IMR-90 (cell line): ENCODE results near the gene ZNF3. TPM values are rescaled to one million over a fixed set of nuclear protein-coding genes. Genes with fewer than 3 reads are reported as not detected.

ENCODE experiments used
- ATAC-seq: fragments of 200-7000 bp; cut with Tn5 transposase; 2 replicates; pipeline ENCODE4 v1.9.1; 2020; ENCODE audit warnings: low read depth, mild to moderate bottlenecking, moderate library complexity
- BruUV-seq: library from RNA; stranded (reverse); fragments of 400-500 nt; replicated peaks from 2 replicates; lab custom pipeline; 2021; lab: Mats Ljungman, UMichigan
- CTCF ChIA-PET: fragments of 300-600 bp; formaldehyde crosslinking; extraction: SDS; loops from one replicate; lab custom pipeline; 2021; ENCODE audit warnings: antibody characterized with exemption; lab: Yijun Ruan, JAX
- POLR2A ChIA-PET: fragments of 300-600 bp; sonication (Branson Sonifier 250); formaldehyde crosslinking; loops from one replicate; lab custom pipeline; 2022; ENCODE audit warnings: antibody characterized with exemption; ENCODE audit not compliant: unreplicated experiment; lab: Charles Lee
- DNase-seq: peaks from one replicate; pipeline ENCODE4 v3.0.0; 2013
- H2AFZ ChIP-seq: replicated peaks from 2 replicates; pipeline ENCODE3; 2013; ENCODE audit warnings: low read length, mild to moderate bottlenecking; ENCODE audit not compliant: poor library complexity
- H2AK5ac ChIP-seq: 2 replicates; pipeline ENCODE4 v1.6.1; 2013; ENCODE audit warnings: low read depth, low read length, inconsistent platforms
- H2AK9ac ChIP-seq: replicated peaks from 2 replicates; pipeline ENCODE3; 2013; ENCODE audit warnings: mild to moderate bottlenecking, low read depth, low read length, moderate library complexity; ENCODE audit not compliant: poor library complexity
- H2BK120ac ChIP-seq: 2 replicates; pipeline ENCODE4 v1.6.1; 2013; ENCODE audit warnings: low read depth, low read length, inconsistent platforms
- H2BK15ac ChIP-seq: 3 replicates; pipeline ENCODE4 v1.6.1; 2013; ENCODE audit warnings: low read depth, low read length, inconsistent platforms
- H2BK20ac ChIP-seq: 2 replicates; pipeline ENCODE4 v1.6.1; 2013; ENCODE audit warnings: low read depth, mild to moderate bottlenecking, inconsistent platforms, low read length, moderate library complexity
- H2BK5ac ChIP-seq: 2 replicates; pipeline ENCODE4 v1.6.1; 2013; ENCODE audit warnings: mild to moderate bottlenecking, low read depth, low read length, inconsistent platforms; ENCODE audit not compliant: poor library complexity, severe bottlenecking
- H3K14ac ChIP-seq: replicated peaks from 2 replicates; pipeline ENCODE4 v1.6.1; 2013; ENCODE audit warnings: low read depth, low read length, inconsistent platforms
- H3K18ac ChIP-seq: 2 replicates; pipeline ENCODE4 v1.6.1; 2013; ENCODE audit warnings: low read depth, low read length, control low read depth
- H3K23ac ChIP-seq: 2 replicates; pipeline ENCODE4 v1.6.1; 2013; ENCODE audit warnings: low read depth, low read length, inconsistent platforms
- H3K27ac ChIP-seq: 2 replicates; pipeline ENCODE4 v1.5.1; 2013; ENCODE audit warnings: mild to moderate bottlenecking, control low read depth, low read length; ENCODE audit not compliant: insufficient read depth
- H3K27me3 ChIP-seq: 2 replicates; pipeline ENCODE4 v1.6.1; 2013; ENCODE audit warnings: low read length; ENCODE audit not compliant: control insufficient read depth, insufficient read depth
- H3K36me3 ChIP-seq: 2 replicates; pipeline ENCODE4 v1.6.1; 2013; ENCODE audit warnings: low read length, mixed read lengths; ENCODE audit not compliant: control insufficient read depth, insufficient read depth
- H3K4ac ChIP-seq: 2 replicates; pipeline ENCODE4 v1.6.1; 2013; ENCODE audit warnings: low read depth, low read length, inconsistent platforms
- H3K4me1 ChIP-seq: 2 replicates; pipeline ENCODE4 v1.6.1; 2013; ENCODE audit warnings: low read length, mixed read lengths; ENCODE audit not compliant: control insufficient read depth, insufficient read depth
- H3K4me2 ChIP-seq: 2 replicates; pipeline ENCODE4 v1.6.1; 2013; ENCODE audit warnings: low read depth, mild to moderate bottlenecking, control low read depth, low read length, moderate library complexity
- H3K4me3 ChIP-seq: 2 replicates; pipeline ENCODE4 v1.5.1; 2013; ENCODE audit warnings: low read depth, mild to moderate bottlenecking, control low read depth, low read length, moderate library complexity; ENCODE audit not compliant: insufficient read depth
- H3K56ac ChIP-seq: 2 replicates; pipeline ENCODE4 v1.6.1; 2013; ENCODE audit warnings: low read length, inconsistent platforms; ENCODE audit not compliant: insufficient read depth; ENCODE audit errors: extremely low read depth
- H3K79me1 ChIP-seq, 2 experiments: 2 replicates each; pipeline ENCODE4 v1.6.1; 2013; ENCODE audit warnings: low read length in 2 of 2, inconsistent platforms in 1 of 2, low read depth in 1 of 2
- H3K9ac ChIP-seq: 2 replicates; pipeline ENCODE4 v1.6.1; 2013; ENCODE audit warnings: low read depth, low read length, control low read depth
- H3K9me1 ChIP-seq: 2 replicates; pipeline ENCODE4 v1.6.1; 2013; ENCODE audit warnings: low read length, inconsistent platforms; ENCODE audit not compliant: insufficient read depth
- H3K9me3 ChIP-seq: 2 replicates; pipeline ENCODE4 v1.6.1; 2013; ENCODE audit warnings: low read length; ENCODE audit not compliant: control insufficient read depth, insufficient read depth
- H4K20me1 ChIP-seq: 2 replicates; pipeline ENCODE4 v1.6.1; 2013; ENCODE audit warnings: low read length, inconsistent platforms; ENCODE audit not compliant: insufficient read depth
- H4K5ac ChIP-seq: 2 replicates; pipeline ENCODE4 v1.6.1; 2013; ENCODE audit warnings: mild to moderate bottlenecking, low read depth, low read length, control low read depth
- H4K8ac ChIP-seq, 2 experiments: 2 replicates each; pipeline ENCODE4 v1.6.1; 2013; ENCODE audit warnings: low read depth in 2 of 2, low read length in 2 of 2, control low read depth in 1 of 2, inconsistent platforms in 1 of 2
- H4K91ac ChIP-seq: 2 replicates; pipeline ENCODE4 v1.6.1; 2013; ENCODE audit warnings: low read depth, low read length, inconsistent platforms; ENCODE audit not compliant: insufficient read depth
- MXI1 ChIP-seq: IDR thresholded peaks from 2 replicates; pipeline ENCODE4 v1.6.1; 2012; ENCODE audit warnings: low read depth, mild to moderate bottlenecking, low read length, moderate library complexity, borderline replicate concordance
- NFE2L2 ChIP-seq: fragments of 150-350 bp; IDR thresholded peaks from 2 replicates; pipeline ENCODE4 v1.6.1; 2016; ENCODE audit warnings: low read depth, mild to moderate bottlenecking, low read length
- WGBS, 2 experiments: methylation state at CpG; one replicate each; pipeline versions ENCODE4 v1.1.5 to v1.1.7; 2013; ENCODE audit warnings: missing lambda C conversion rate in 2 of 2; ENCODE audit not compliant: insufficient read length in 1 of 2; ENCODE audit errors: extremely low coverage in 2 of 2; 5-methylcytosine and 5-hydroxymethylcytosine counted together
- dilution Hi-C: fragments of 300-500 bp; cut with HindIII; formaldehyde crosslinking; loops from one replicate; pipeline ENCODE4 v1.14.3; 2018; ENCODE audit warnings: low sequenced_read_pairs; ENCODE audit not compliant: unreplicated experiment
- in situ Hi-C: fragments of 300-500 bp; cut with MboI; formaldehyde crosslinking; loops from 3 replicates; pipeline ENCODE4 v1.14.3; 2019; ENCODE audit warnings: low sequenced_read_pairs, inconsistent platforms, mixed read lengths
- intact Hi-C: fragments of 100-400 bp; cut with micrococcal nuclease; formaldehyde crosslinking; loops from 2 replicates; pipeline ENCODE4 v1.10.0; 2022
- polyA plus RNA-seq, 3 experiments: library from polyadenylated mRNA; depleted of rRNA; stranded (reverse); fragments of >200 nt; gene quantifications; 2 replicates each; pipeline ENCODE4 v1.2.3, GENCODE V29; 2012; ENCODE audit warnings: low replicate concordance in 1 of 3
- total RNA-seq: library from RNA; depleted of rRNA; stranded (reverse); fragments of >200 nt; gene quantifications from 2 replicates; pipeline ENCODE4 v1.2.3, GENCODE V29; 2012

ZNF3 gene
- total and polyA plus RNA-seq, 2 of the 4 experiments (the other 2 are of a cell fraction): 24.8 to 30.8 TPM

DNA sequence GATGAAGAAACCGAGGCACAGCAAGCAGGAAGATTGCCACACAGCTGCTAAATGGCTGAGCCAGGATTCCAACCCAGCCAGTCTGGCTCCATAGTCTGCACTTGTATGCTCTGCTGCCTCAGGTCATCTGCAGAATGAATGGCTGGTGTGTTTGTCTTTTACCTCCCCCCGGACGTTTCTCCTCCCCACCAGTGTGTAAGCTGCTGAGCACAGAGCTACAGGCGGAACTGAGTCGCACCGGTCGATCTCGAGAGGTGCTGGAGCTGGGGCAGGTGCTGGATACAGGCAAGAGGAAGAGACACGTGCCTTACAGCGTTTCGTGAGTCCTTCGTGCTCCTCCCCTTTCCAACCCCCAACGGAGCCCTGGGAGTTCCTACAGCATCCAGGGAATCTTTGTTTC is 40.5 kb upstream of the ZNF3 start:
- Histone ChIP-seq H4K8ac (no peak overlapping the region), H4K5ac (no peak overlapping the region), H4K91ac (no peak overlapping the region), H2AFZ (no peak overlapping the region), H2BK15ac (no peak overlapping the region), H3K79me1 (peaks cover 28 to 57% of the 10 kb centered on the region in 2 experiments), H3K56ac (no peak overlapping the region), H3K27ac (no peak overlapping the region), H3K4me3 (no peak overlapping the region), H3K36me3 (peaks cover 4% of the 10 kb centered on the region; the same call in 1 of the 2 replicates), H3K14ac (no peak overlapping the region), H3K4me2 (no peak overlapping the region), H3K9me1 (peaks cover 17% of the 10 kb centered on the region), H3K9me3 (no peaks in the 10 kb centered on the region), H3K4ac (no peak overlapping the region), H2AK5ac (no peak overlapping the region; the same call in 1 of the 2 replicates), H2BK5ac (no peak overlapping the region), H3K4me1 (peaks cover 6% of the 10 kb centered on the region; the same call in 1 of the 2 replicates), H2AK9ac (no peak overlapping the region), H2BK20ac (no peak overlapping the region), H3K9ac (no peak overlapping the region), H3K27me3 (no peaks in the 10 kb centered on the region), H3K18ac (no peak overlapping the region), H4K20me1 (no peaks in the 10 kb centered on the region; the same call in 1 of the 2 replicates), H2BK120ac (no peak overlapping the region), H3K23ac (no peak overlapping the region)
- ChIA-PET POLR2A (no interaction called here), CTCF (no interaction called here)
- ATAC-seq (no peak), DNase-seq (no peak)
- BruUV-seq: no TSS peak
- TF ChIP-seq MXI1: no peak
- no peak for TF ChIP-seq NFE2L2
- in situ Hi-C loops (no loop called here), dilution Hi-C loops (no loop called here), intact Hi-C loops (no loop called here)
- 83% methylated on average over 2 of the region's 13 CpGs; no CpG with 5 or more reads in 1 of the 2 experiments for WGBS, 2 experiments
